GM12874 (cell line): Measurements from ENCODE around the gene AMER3.

Source experiments
- TF ChIP-seq, protein P1 (sequence below): IDR thresholded peaks from 2 replicates; pipeline ENCODE4 v1.5.1; 2011; ENCODE audit warnings: low read depth, mild to moderate bottlenecking, control low read depth, low read length, moderate library complexity; ENCODE audit not compliant: insufficient read depth

Gene AMER3

DNA sequence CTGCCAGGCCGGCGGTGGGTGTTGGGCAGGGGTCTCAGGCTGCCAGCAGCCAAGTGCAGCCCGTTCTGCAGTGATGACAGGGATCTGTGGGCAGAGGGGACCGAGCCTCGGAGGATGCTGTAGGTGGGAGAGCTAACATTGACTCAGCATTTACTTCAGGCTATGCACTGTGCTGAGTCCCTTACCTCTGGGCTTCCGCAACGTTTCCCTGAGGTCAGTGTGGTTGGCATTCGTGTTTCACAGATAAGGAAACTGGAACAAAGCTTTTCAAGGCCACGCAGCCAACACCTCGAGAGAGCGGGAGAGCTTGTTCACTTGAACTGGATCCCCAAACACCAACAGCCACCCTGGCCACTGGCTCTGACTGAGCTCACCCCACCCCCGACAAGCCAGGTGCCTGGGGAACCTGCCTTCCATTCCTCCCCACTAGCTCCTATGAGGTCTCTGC lies 27.3 kb upstream of the AMER3 start:
- TF ChIP-seq, protein P1, sequence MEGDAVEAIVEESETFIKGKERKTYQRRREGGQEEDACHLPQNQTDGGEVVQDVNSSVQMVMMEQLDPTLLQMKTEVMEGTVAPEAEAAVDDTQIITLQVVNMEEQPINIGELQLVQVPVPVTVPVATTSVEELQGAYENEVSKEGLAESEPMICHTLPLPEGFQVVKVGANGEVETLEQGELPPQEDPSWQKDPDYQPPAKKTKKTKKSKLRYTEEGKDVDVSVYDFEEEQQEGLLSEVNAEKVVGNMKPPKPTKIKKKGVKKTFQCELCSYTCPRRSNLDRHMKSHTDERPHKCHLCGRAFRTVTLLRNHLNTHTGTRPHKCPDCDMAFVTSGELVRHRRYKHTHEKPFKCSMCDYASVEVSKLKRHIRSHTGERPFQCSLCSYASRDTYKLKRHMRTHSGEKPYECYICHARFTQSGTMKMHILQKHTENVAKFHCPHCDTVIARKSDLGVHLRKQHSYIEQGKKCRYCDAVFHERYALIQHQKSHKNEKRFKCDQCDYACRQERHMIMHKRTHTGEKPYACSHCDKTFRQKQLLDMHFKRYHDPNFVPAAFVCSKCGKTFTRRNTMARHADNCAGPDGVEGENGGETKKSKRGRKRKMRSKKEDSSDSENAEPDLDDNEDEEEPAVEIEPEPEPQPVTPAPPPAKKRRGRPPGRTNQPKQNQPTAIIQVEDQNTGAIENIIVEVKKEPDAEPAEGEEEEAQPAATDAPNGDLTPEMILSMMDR: no peak

DNA sequence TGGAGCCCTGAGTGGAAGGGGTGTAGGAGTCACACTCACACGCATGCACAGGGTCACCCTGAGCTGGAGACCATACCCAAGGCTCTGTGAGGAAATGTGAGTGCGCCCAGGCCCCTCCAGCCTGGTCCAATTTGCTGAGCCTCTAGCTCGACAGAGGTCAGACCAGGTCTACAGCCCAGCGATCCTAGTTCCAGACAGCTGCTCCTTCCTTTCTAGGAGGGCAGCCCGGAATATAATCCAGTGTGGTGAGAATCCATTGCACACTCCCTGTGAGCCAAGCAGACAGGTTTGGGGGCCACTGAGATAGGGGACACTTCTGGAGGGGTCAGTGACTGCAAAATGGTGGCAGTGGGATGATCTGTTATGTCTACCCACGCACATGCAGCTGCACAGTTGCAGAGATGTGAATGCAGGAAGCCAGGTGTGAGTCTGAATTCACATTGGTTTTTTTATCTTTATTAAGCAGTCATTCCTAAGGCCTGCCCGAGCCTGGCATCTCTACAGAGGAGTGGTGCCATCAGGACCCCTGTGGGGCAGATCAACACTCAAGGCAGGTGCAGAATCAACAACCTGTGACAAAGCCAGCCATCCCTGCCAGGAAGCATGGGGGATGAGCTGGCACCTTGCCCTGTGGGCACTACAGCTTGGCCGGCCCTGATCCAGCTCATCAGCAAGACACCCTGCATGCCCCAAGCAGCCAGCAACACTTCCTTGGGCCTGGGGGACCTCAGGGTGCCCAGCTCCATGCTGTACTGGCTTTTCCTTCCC lies 26.6 kb upstream of the AMER3 start, which contains the start of gene GPR148:
TSS of gene GPR148 (plus strand) at position 522 of the 768 bp plus-strand sequence. CDS start at position 604, 82 bp downstream.
- TF ChIP-seq, protein P1: no peak

DNA sequence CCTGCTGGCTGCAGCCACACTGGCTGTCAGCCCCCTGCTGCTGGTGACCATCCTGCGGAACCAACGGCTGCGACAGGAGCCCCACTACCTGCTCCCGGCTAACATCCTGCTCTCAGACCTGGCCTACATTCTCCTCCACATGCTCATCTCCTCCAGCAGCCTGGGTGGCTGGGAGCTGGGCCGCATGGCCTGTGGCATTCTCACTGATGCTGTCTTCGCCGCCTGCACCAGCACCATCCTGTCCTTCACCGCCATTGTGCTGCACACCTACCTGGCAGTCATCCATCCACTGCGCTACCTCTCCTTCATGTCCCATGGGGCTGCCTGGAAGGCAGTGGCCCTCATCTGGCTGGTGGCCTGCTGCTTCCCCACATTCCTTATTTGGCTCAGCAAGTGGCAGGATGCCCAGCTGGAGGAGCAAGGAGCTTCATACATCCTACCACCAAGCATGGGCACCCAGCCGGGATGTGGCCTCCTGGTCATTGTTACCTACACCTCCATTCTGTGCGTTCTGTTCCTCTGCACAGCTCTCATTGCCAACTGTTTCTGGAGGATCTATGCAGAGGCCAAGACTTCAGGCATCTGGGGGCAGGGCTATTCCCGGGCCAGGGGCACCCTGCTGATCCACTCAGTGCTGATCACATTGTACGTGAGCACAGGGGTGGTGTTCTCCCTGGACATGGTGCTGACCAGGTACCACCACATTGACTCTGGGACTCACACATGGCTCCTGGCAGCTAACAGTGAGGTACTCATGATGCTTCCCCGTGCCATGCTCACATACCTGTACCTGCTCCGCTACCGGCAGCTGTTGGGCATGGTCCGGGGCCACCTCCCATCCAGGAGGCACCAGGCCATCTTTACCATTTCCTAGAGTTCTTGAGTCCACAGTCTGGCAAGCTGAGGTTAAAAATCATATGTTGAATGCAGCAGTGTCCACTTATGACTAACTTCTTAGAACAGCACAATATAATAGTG lies 25.7 kb upstream of the AMER3 start:
- TF ChIP-seq, protein P1: no peak

DNA sequence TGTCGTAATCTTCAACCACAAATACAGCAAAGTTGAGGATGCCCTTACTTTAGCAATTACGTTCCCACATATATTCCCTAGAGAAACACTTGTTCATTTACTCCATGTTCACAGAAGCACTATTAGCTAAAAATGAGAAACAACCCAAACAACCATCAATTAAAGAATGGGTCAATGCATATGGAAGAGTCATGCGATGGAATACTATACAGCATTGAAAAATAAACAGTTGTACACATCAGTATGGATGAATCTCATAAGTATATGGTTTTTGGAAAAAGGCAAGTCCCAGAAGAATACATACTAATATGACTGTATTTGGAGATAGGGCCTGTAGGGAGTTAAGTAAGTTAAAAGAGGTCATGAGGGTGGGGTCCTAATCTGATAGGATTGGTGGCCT lies 20.1 kb upstream of the AMER3 start:
- TF ChIP-seq, protein P1: no peak

DNA sequence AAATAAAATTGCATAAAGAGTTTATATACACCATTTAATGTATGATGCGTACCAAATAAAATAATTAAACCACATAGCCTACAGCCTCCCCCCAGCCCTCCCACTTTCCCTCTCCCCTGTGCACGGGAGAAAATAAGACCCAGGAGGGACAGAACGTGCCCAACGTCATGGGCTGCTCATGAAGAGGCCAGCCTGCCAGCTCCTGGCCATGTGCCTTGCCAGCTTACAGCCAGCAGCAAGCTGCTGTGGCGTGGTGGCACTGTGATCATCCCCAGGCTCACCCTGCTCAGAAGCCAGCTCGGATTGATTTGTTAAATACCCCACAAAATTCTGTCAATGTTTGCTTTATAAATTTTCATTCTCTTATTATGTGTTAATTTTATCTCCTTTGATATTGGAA lies 18.9 kb upstream of the AMER3 start:
- TF ChIP-seq, protein P1: no peak

DNA sequence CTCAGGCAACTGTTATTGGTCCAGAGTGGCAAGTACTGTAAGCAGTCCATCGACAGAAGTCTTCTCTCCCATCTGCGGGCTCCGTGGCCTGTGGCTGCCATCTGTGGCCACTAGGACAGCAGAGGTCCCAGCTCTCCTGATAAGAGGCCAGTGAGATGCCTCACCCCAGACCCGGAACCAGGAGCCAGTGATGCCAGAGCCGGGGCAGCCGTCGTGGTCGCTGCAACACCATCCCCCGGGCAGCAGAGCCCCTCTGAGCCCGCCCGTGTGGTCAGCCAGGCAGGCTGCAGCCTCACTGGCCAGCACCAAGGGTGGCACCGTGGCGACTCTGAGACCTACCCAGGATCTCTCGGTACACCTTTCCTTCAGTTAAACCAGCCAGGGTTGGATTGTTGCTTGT lies 17.7 kb upstream of the AMER3 start:
- TF ChIP-seq, protein P1: no peak

DNA sequence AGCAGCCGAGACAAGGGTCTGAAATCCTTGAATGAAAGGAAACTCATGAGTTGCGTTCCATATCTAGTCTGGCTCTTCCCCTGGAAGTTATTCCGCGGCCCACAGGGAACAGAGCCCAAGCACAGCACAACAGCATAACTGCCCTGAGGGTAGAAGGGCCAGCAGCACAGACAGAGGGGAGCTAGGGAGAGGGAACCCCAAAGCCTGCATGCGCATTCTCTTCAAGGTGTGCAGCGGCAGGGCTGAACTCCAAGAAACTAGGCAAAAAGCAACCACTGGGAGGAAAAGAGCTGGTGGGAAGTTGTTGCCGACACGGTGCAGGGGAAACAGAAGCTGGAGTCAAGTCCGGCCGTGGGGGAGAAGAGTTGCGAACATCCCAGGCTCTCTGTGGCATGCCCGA lies 14.7 kb upstream of the AMER3 start:
- TF ChIP-seq, protein P1: no peak
